ENCODE data around the gene IKZF4. TPM values are rescaled to one million over a fixed set of nuclear protein-coding genes. Genes with fewer than 3 reads are reported as not detected.

Gene IKZF4
- total and polyA plus RNA-seq, 2 donors (not counting 1 experiment from before 2014, with no cell fraction given): 2.0 to 3.2 TPM

DNA sequence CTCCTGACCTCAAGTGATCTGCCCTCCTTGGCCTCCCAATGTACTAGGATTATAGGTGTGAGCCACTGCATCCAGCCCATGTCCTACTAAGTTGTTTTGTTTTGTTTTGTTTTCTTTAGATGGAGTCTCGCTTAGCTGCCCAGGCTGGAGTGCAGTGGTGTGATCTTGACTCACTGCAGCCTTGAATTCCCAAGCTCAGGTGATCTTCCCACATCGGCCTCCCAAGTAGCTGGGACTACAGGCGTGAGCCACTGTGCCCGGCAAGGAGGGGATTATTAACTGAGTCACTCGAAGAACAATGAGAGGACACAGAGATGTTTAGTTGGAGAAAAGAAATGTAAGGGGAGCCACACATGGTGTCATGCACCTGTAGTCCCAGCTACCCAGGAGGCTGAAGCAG lies 41.1 kb downstream of the IKZF4 start:
- Histone ChIP-seq H3K9ac (ENCODE audit: insufficient read depth, low read length) (no peak overlapping the region), H3K36me3 (ENCODE audit: control insufficient read depth, insufficient read depth, low read length) (no peaks in the 10 kb centered on the region), H3K27ac (ENCODE audit: insufficient read depth, low read length) (no peak overlapping the region), H3K4me1 (ENCODE audit: control insufficient read depth, extremely low read depth, insufficient read depth, low read length) (no peaks in the 10 kb centered on the region), H3K4me2 (ENCODE audit: extremely low read depth, insufficient read depth, low read length) (no peak overlapping the region), H3K27me3 (ENCODE audit: control insufficient read depth, insufficient read depth, low read length) (no peaks in the 10 kb centered on the region), H4K20me1 (ENCODE audit: control insufficient read depth, extremely low read depth, insufficient read depth, low read length) (no peaks in the 10 kb centered on the region), H3K9me3 (ENCODE audit: control insufficient read depth, insufficient read depth, low read depth, low read length) (no peaks in the 10 kb centered on the region), H3K4me3 (replicated peaks in 1 of 4; ENCODE audit: control extremely low read depth in 1 of 4, insufficient read depth in 1 of 4, low read depth in 3 of 4, low read length in 4 of 4) (no peak overlapping the region), H2AFZ (ENCODE audit: low read length) (no peak overlapping the region), H3K79me2 (ENCODE audit: control insufficient read depth, insufficient read depth, low read length) (no peaks in the 10 kb centered on the region)
- TF ChIP-seq EZH2 (IDR thresholded peaks at IDR 0.05; ENCODE audit: low read length, missing control alignments): no peak
- TF ChIP-seq, protein P1, sequence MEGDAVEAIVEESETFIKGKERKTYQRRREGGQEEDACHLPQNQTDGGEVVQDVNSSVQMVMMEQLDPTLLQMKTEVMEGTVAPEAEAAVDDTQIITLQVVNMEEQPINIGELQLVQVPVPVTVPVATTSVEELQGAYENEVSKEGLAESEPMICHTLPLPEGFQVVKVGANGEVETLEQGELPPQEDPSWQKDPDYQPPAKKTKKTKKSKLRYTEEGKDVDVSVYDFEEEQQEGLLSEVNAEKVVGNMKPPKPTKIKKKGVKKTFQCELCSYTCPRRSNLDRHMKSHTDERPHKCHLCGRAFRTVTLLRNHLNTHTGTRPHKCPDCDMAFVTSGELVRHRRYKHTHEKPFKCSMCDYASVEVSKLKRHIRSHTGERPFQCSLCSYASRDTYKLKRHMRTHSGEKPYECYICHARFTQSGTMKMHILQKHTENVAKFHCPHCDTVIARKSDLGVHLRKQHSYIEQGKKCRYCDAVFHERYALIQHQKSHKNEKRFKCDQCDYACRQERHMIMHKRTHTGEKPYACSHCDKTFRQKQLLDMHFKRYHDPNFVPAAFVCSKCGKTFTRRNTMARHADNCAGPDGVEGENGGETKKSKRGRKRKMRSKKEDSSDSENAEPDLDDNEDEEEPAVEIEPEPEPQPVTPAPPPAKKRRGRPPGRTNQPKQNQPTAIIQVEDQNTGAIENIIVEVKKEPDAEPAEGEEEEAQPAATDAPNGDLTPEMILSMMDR (conservative IDR thresholded peaks at IDR 0.05 in 1 of 2, IDR thresholded peaks at IDR 0.05 in 1 of 2; ENCODE audit: low read depth in 1 of 2, low read length in 2 of 2): no peak
- no peak for DNase-seq (ENCODE audit: low read depth in 2 of 2)

DNA sequence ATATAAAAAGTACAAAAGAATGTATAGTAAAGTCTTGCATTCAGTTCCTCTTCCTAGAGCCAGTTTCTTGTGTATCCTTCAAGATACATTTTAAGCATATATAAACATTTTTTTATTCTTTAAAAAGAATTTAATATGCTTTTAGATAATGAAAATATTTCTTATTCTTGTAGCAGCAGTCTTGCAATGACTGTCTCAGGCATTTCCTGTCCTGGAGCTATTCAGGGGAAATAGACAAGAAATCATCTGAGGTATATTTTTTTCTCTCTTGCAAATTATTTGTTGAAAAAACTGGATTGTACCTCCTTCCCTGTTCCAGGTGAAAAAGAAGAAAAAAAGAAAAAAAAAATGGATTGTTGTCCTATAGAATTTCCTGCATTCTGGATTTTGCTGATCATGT lies 42.2 kb downstream of the IKZF4 start:
- DNase-seq (ENCODE audit: low read depth in 2 of 2): peak in 1 of 2 donors; percentile 20
- TF ChIP-seq, protein P1 (conservative IDR thresholded peaks at IDR 0.05 in 1 of 2, IDR thresholded peaks at IDR 0.05 in 1 of 2; ENCODE audit: low read depth in 1 of 2, low read length in 2 of 2): no peak
- TF ChIP-seq EZH2 (IDR thresholded peaks at IDR 0.05; ENCODE audit: low read length, missing control alignments): no peak
- H3K4me2 ChIP-seq (ENCODE audit: extremely low read depth, insufficient read depth, low read length): no peak overlapping the region
- no peaks in the 10 kb centered on the region for H3K9me3 ChIP-seq (ENCODE audit: control insufficient read depth, insufficient read depth, low read depth, low read length)
- H3K27me3 ChIP-seq (ENCODE audit: control insufficient read depth, insufficient read depth, low read length): no peaks in the 10 kb centered on the region
- H3K27ac ChIP-seq (ENCODE audit: insufficient read depth, low read length): no peak overlapping the region
- H3K9ac ChIP-seq (ENCODE audit: insufficient read depth, low read length): no peak overlapping the region
- H3K79me2 ChIP-seq (ENCODE audit: control insufficient read depth, insufficient read depth, low read length): no peaks in the 10 kb centered on the region
- no peaks in the 10 kb centered on the region for H3K4me1 ChIP-seq (ENCODE audit: control insufficient read depth, extremely low read depth, insufficient read depth, low read length)
- no peak overlapping the region for H3K4me3 ChIP-seq (replicated peaks in 1 of 4; ENCODE audit: control extremely low read depth in 1 of 4, insufficient read depth in 1 of 4, low read depth in 3 of 4, low read length in 4 of 4)
- H4K20me1 ChIP-seq (ENCODE audit: control insufficient read depth, extremely low read depth, insufficient read depth, low read length): no peaks in the 10 kb centered on the region
- no peak overlapping the region for H2AFZ ChIP-seq (ENCODE audit: low read length)
- no peaks in the 10 kb centered on the region for H3K36me3 ChIP-seq (ENCODE audit: control insufficient read depth, insufficient read depth, low read length)

DNA sequence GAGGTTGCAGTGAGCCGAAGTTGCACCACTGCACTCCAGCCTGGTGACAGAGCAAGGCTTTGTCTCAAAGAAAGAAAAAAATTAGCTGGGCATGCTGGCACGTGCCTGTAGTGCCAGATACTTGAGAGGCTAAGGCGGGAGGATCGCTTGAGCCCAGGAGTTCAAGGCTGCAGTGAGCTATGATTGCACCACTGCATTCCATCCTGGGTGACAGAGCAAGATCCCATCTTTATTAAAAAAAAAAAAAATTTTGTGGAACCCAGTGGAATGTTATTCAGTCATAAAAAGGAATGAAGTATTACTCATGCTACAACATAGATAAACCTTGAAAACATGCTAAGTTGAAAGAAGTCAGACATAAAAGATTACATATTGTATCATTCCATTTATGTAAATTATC lies 50.8 kb downstream of the IKZF4 start:
- no peak for TF ChIP-seq EZH2 (IDR thresholded peaks at IDR 0.05; ENCODE audit: low read length, missing control alignments)
- TF ChIP-seq, protein P1 (conservative IDR thresholded peaks at IDR 0.05 in 1 of 2, IDR thresholded peaks at IDR 0.05 in 1 of 2; ENCODE audit: low read depth in 1 of 2, low read length in 2 of 2): no peak
- Histone ChIP-seq H2AFZ (ENCODE audit: low read length) (no peak overlapping the region), H3K27me3 (ENCODE audit: control insufficient read depth, insufficient read depth, low read length) (no peaks in the 10 kb centered on the region), H4K20me1 (ENCODE audit: control insufficient read depth, extremely low read depth, insufficient read depth, low read length) (no peaks in the 10 kb centered on the region), H3K36me3 (ENCODE audit: control insufficient read depth, insufficient read depth, low read length) (no peaks in the 10 kb centered on the region), H3K4me2 (ENCODE audit: extremely low read depth, insufficient read depth, low read length) (no peak overlapping the region), H3K4me1 (ENCODE audit: control insufficient read depth, extremely low read depth, insufficient read depth, low read length) (no peaks in the 10 kb centered on the region), H3K4me3 (replicated peaks in 1 of 4; ENCODE audit: control extremely low read depth in 1 of 4, insufficient read depth in 1 of 4, low read depth in 3 of 4, low read length in 4 of 4) (no peak overlapping the region), H3K27ac (ENCODE audit: insufficient read depth, low read length) (no peak overlapping the region), H3K9me3 (ENCODE audit: control insufficient read depth, insufficient read depth, low read depth, low read length) (no peaks in the 10 kb centered on the region), H3K79me2 (ENCODE audit: control insufficient read depth, insufficient read depth, low read length) (no peaks in the 10 kb centered on the region), H3K9ac (ENCODE audit: insufficient read depth, low read length) (no peak overlapping the region)
- DNase-seq (ENCODE audit: low read depth in 2 of 2): peak in 1 of 2 donors; percentile 39
